ENCODE results near the gene OR2S2.

The OR2S2 gene

GRCh38 chr9:35974800-35975199, 16.8 kb upstream of the OR2S2 start:
- Histone ChIP-seq H3K36me3 (ENCODE audit: insufficient read depth, low read length) (no peaks in the 10 kb centered on the region), H3K9ac (ENCODE audit: insufficient read length) (no peak overlapping the region), H3K27ac (no peak overlapping the region), H3K9me3 (ENCODE audit: low read depth, low read length) (no peaks in the 10 kb centered on the region), H3K4me3 (no peak overlapping the region)
- TF ChIP-seq FOXP2 (optimal IDR thresholded peaks at IDR 0.05; ENCODE audit: control extremely low read depth, extremely low read length, insufficient read depth) (no peak), POLR2AphosphoS5 (IDR thresholded peaks at IDR 0.05; ENCODE audit: borderline replicate concordance, low read depth, low read length) (no peak)
- DNase-seq (ENCODE audit: low read depth, low spot score) = no peak

GRCh38 chr9:35972093-35972492, 14.1 kb upstream of the OR2S2 start:
- no peak overlapping the region for H3K4me3 ChIP-seq
- H3K27ac ChIP-seq = no peak overlapping the region

GRCh38 chr9:35967042-35967441, 9.1 kb upstream of the OR2S2 start:
- Histone ChIP-seq H3K9me3 (ENCODE audit: low read depth, low read length) (no peaks in the 10 kb centered on the region), H3K9ac (ENCODE audit: insufficient read length) (no peak overlapping the region), H3K36me3 (ENCODE audit: insufficient read depth, low read length) (no peaks in the 10 kb centered on the region), H3K27ac (no peak overlapping the region), H3K4me3 (no peak overlapping the region)
- no peak for DNase-seq (ENCODE audit: low read depth, low spot score)
- no peak for TF ChIP-seq POLR2AphosphoS5 (IDR thresholded peaks at IDR 0.05; ENCODE audit: borderline replicate concordance, low read depth, low read length)
- TF ChIP-seq EZH2 (IDR thresholded peaks at IDR 0.05) = no peak
- TF ChIP-seq FOXP2 (optimal IDR thresholded peaks at IDR 0.05; ENCODE audit: control extremely low read depth, extremely low read length, insufficient read depth) = no peak

More at GRCh38 chr9:35972093-35972492, 14.1 kb upstream of the OR2S2 start:
- Histone ChIP-seq H3K9me3 (ENCODE audit: low read depth, low read length) (no peaks in the 10 kb centered on the region), H3K9ac (ENCODE audit: insufficient read length) (no peak overlapping the region), H3K36me3 (ENCODE audit: insufficient read depth, low read length) (no peaks in the 10 kb centered on the region)
- DNase-seq (ENCODE audit: low read depth, low spot score) = no peak
- TF ChIP-seq EZH2 (IDR thresholded peaks at IDR 0.05) = no peak
- TF ChIP-seq POLR2AphosphoS5 (IDR thresholded peaks at IDR 0.05; ENCODE audit: borderline replicate concordance, low read depth, low read length) = no peak
- no peak for TF ChIP-seq FOXP2 (optimal IDR thresholded peaks at IDR 0.05; ENCODE audit: control extremely low read depth, extremely low read length, insufficient read depth)

- Histone ChIP-seq H3K27ac (no peak overlapping the region), H3K9ac (ENCODE audit: insufficient read length) (no peak overlapping the region), H3K9me3 (ENCODE audit: low read depth, low read length) (no peaks in the 10 kb centered on the region), H3K36me3 (ENCODE audit: insufficient read depth, low read length) (no peaks in the 10 kb centered on the region), H3K4me3 (no peak overlapping the region)
- TF ChIP-seq FOXP2 (optimal IDR thresholded peaks at IDR 0.05; ENCODE audit: control extremely low read depth, extremely low read length, insufficient read depth) (no peak), POLR2AphosphoS5 (IDR thresholded peaks at IDR 0.05; ENCODE audit: borderline replicate concordance, low read depth, low read length) (no peak), EZH2 (IDR thresholded peaks at IDR 0.05) (no peak)
- no peak for DNase-seq (ENCODE audit: low read depth, low spot score)
Observed at GRCh38 chr9:35966433-35966832, 8.5 kb upstream of the OR2S2 start.

- no peak for DNase-seq (ENCODE audit: low read depth, low spot score)
- Histone ChIP-seq H3K4me3 (no peak overlapping the region), H3K36me3 (ENCODE audit: insufficient read depth, low read length) (no peaks in the 10 kb centered on the region), H3K27ac (no peak overlapping the region), H3K9me3 (ENCODE audit: low read depth, low read length) (no peaks in the 10 kb centered on the region), H3K9ac (ENCODE audit: insufficient read length) (no peak overlapping the region)
- TF ChIP-seq FOXP2 (optimal IDR thresholded peaks at IDR 0.05; ENCODE audit: control extremely low read depth, extremely low read length, insufficient read depth) (no peak), POLR2AphosphoS5 (IDR thresholded peaks at IDR 0.05; ENCODE audit: borderline replicate concordance, low read depth, low read length) (no peak), EZH2 (IDR thresholded peaks at IDR 0.05) (no peak)
Observed at GRCh38 chr9:35965011-35965410, 7.1 kb upstream of the OR2S2 start.

GRCh38 chr9:35962126-35962906, 4.4 kb upstream of the OR2S2 start:
- Histone ChIP-seq H3K9ac (ENCODE audit: insufficient read length) (no peak overlapping the region), H3K27ac (no peak overlapping the region), H3K36me3 (ENCODE audit: insufficient read depth, low read length) (no peaks in the 10 kb centered on the region), H3K9me3 (ENCODE audit: low read depth, low read length) (no peaks in the 10 kb centered on the region), H3K4me3 (no peak overlapping the region)
- DNase-seq (ENCODE audit: low read depth, low spot score) = no peak
- TF ChIP-seq FOXP2 (optimal IDR thresholded peaks at IDR 0.05; ENCODE audit: control extremely low read depth, extremely low read length, insufficient read depth) (no peak), POLR2AphosphoS5 (IDR thresholded peaks at IDR 0.05; ENCODE audit: borderline replicate concordance, low read depth, low read length) (no peak), EZH2 (IDR thresholded peaks at IDR 0.05) (no peak)

GRCh38 chr9:35960039-35960655, 2.2 kb upstream of the OR2S2 start:
- Histone ChIP-seq H3K4me3 (no peak overlapping the region), H3K9me3 (ENCODE audit: low read depth, low read length) (no peaks in the 10 kb centered on the region), H3K27ac (no peak overlapping the region), H3K9ac (ENCODE audit: insufficient read length) (no peak overlapping the region), H3K36me3 (ENCODE audit: insufficient read depth, low read length) (no peaks in the 10 kb centered on the region)
- no peak for TF ChIP-seq EZH2 (IDR thresholded peaks at IDR 0.05)
- TF ChIP-seq POLR2AphosphoS5 (IDR thresholded peaks at IDR 0.05; ENCODE audit: borderline replicate concordance, low read depth, low read length) = no peak
- TF ChIP-seq FOXP2 (optimal IDR thresholded peaks at IDR 0.05; ENCODE audit: control extremely low read depth, extremely low read length, insufficient read depth) = no peak
- DNase-seq (ENCODE audit: low read depth, low spot score) = no peak

- Histone ChIP-seq H3K4me3 (no peak overlapping the region), H3K9ac (ENCODE audit: insufficient read length) (no peak overlapping the region), H3K36me3 (ENCODE audit: insufficient read depth, low read length) (no peaks in the 10 kb centered on the region), H3K9me3 (ENCODE audit: low read depth, low read length) (no peaks in the 10 kb centered on the region), H3K27ac (no peak overlapping the region)
- TF ChIP-seq POLR2AphosphoS5 (IDR thresholded peaks at IDR 0.05; ENCODE audit: borderline replicate concordance, low read depth, low read length) (no peak), FOXP2 (optimal IDR thresholded peaks at IDR 0.05; ENCODE audit: control extremely low read depth, extremely low read length, insufficient read depth) (no peak), EZH2 (IDR thresholded peaks at IDR 0.05) (no peak)
- DNase-seq (ENCODE audit: low read depth, low spot score) = no peak
Observed at GRCh38 chr9:35956651-35957050, 1.3 kb downstream of the OR2S2 start.

Measured in SK-N-MC (cell line).